ENCODE results near the gene XCL2. TPM values are rescaled to one million over a fixed set of nuclear protein-coding genes. Genes with fewer than 3 reads are reported as not detected.

The XCL2 gene
- total and polyA plus RNA-seq, 3 experiments from 2014 or later = 90.6 to 350 (median 316) TPM

GRCh38 chr1:168504064-168504837, 39.5 kb downstream of the XCL2 start:
- Histone ChIP-seq H3K4me3 (ENCODE audit: low read length) (no peak overlapping the region), H3K9me3 (ENCODE audit: low read length) (no peaks in the 10 kb centered on the region), H3K36me3 (ENCODE audit: insufficient read depth, low read length) (no peaks in the 10 kb centered on the region), H3K27ac (ENCODE audit: low read depth, low read length) (no peak overlapping the region), H3K27me3 (ENCODE audit: insufficient read depth, low read length, poor library complexity, severe bottlenecking) (no peaks in the 10 kb centered on the region), H3K4me1 (ENCODE audit: insufficient read depth, low read length) (peaks cover 21% of the 10 kb centered on the region)
- ChIA-PET CTCF (interaction anchor here (1.1 to 1.9 kb wide), 3 partner anchors 26 to 65 kb away, joined by 3 to 4 read pairs (median 3); no protein-coding TSS in a partner anchor), POLR2A (interaction anchor here (1.3 kb wide), 1 partner anchor 13 kb away, joined by 3 read pairs; no protein-coding TSS in a partner anchor)
- Mint-ChIP-seq H3K4me1 (peaks cover 48 to 81% (median 61%) of the 10 kb centered on the region in 3 donors), H3K36me3 (peaks cover 0 to 4% (median 0%) of the 10 kb centered on the region in 3 donors), H3K27ac (peak overlapping the region in 7 of 8 donors; percentile 17 to 77 (median 44)), H3K9me3 (no peaks in the 10 kb centered on the region), H3K27me3 (no peaks in the 10 kb centered on the region), H3K4me3 (peak overlapping the region in 3 of 7 donors; percentile 3 to 35 (median 24))
- no peak for DNase-seq

GRCh38 chr1:168499688-168500049, 44.1 kb downstream of the XCL2 start:
- peak overlapping the region in 1 of 7 donors; percentile 38 for H3K4me3 Mint-ChIP-seq
- H3K4me1 Mint-ChIP-seq = peaks cover 36 to 64% (median 46%) of the 10 kb centered on the region in 3 donors
- ChIA-PET POLR2A (no interaction called here), CTCF (interaction anchor here (1.3 kb wide), 1 partner anchor 157 kb away, joined by 3 read pairs; no protein-coding TSS in a partner anchor)
- no peaks in the 10 kb centered on the region for H3K36me3 ChIP-seq (ENCODE audit: insufficient read depth, low read length)
- peak overlapping the region in 2 of 8 donors; percentile 17 to 47 for H3K27ac Mint-ChIP-seq
- H3K27me3 Mint-ChIP-seq = no peaks in the 10 kb centered on the region
- H3K36me3 Mint-ChIP-seq = peaks cover 0 to 4% (median 0%) of the 10 kb centered on the region in 3 donors
- peaks cover 16% of the 10 kb centered on the region for H3K4me1 ChIP-seq (ENCODE audit: insufficient read depth, low read length)
- no peaks in the 10 kb centered on the region for H3K9me3 Mint-ChIP-seq
- no peaks in the 10 kb centered on the region for H3K27me3 ChIP-seq (ENCODE audit: insufficient read depth, low read length, poor library complexity, severe bottlenecking)
- no peak overlapping the region for H3K27ac ChIP-seq (ENCODE audit: low read depth, low read length)
- no peak overlapping the region for H3K4me3 ChIP-seq (ENCODE audit: low read length)
- DNase-seq = no peak
- no peaks in the 10 kb centered on the region for H3K9me3 ChIP-seq (ENCODE audit: low read length)

GRCh38 chr1:168498956-168499687, 44.7 kb downstream of the XCL2 start:
- Histone ChIP-seq H3K27me3 (ENCODE audit: insufficient read depth, low read length, poor library complexity, severe bottlenecking) (no peaks in the 10 kb centered on the region), H3K36me3 (ENCODE audit: insufficient read depth, low read length) (no peaks in the 10 kb centered on the region), H3K4me3 (ENCODE audit: low read length) (no peak overlapping the region), H3K9me3 (ENCODE audit: low read length) (no peaks in the 10 kb centered on the region), H3K27ac (ENCODE audit: low read depth, low read length) (no peak overlapping the region), H3K4me1 (ENCODE audit: insufficient read depth, low read length) (peaks cover 10% of the 10 kb centered on the region)
- Mint-ChIP-seq H3K4me3 (peak overlapping the region in 1 of 7 donors; percentile 3), H3K27me3 (no peaks in the 10 kb centered on the region), H3K27ac (peak overlapping the region in 2 of 8 donors; percentile 0 to 12), H3K4me1 (peaks cover 31 to 58% (median 40%) of the 10 kb centered on the region in 3 donors), H3K36me3 (peaks cover 0 to 4% (median 0%) of the 10 kb centered on the region in 3 donors), H3K9me3 (no peaks in the 10 kb centered on the region)
- no peak for DNase-seq
- CTCF ChIA-PET = no interaction called here
- POLR2A ChIA-PET = no interaction called here

- POLR2A ChIA-PET = no interaction called here
Measured at GRCh38 chr1:168498159-168498631, 45.6 kb downstream of the XCL2 start.

DNA sequence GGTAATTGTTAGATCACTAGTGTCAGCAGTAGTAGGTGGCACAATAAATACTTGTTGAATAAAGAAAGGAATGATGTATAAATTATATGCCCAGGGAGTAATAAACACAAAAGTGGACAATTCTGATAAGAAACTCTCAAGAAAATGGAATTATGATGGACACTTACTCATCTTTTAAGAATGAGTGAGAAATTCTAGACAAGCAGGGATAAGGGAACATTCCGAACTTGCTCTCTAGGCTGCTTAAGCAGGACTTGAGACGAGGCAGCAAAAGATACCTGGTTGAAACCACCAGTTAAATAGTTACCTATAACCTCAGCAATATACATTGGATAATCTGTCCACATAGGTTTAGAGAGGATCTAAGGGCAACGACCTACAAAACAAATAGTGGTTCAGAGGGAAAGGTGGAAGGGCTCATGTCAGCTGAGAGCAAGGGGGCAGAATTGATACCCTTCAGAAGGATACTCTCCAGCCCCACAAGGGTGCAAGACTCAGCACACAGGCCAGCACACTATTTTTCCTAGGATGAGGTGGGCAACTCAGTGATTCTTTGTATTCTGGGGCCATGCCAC, 46.3 kb downstream of the XCL2 start:
- Histone ChIP-seq H3K36me3 (ENCODE audit: insufficient read depth, low read length) (no peaks in the 10 kb centered on the region), H3K27me3 (ENCODE audit: insufficient read depth, low read length, poor library complexity, severe bottlenecking) (no peaks in the 10 kb centered on the region), H3K4me1 (ENCODE audit: insufficient read depth, low read length) (peaks cover 5% of the 10 kb centered on the region), H3K27ac (ENCODE audit: low read depth, low read length) (no peak overlapping the region), H3K9me3 (ENCODE audit: low read length) (no peaks in the 10 kb centered on the region), H3K4me3 (ENCODE audit: low read length) (no peak overlapping the region)
- no peak for DNase-seq
- Mint-ChIP-seq H3K36me3 (peaks cover 0 to 7% (median 2%) of the 10 kb centered on the region in 3 donors), H3K4me1 (peaks cover 22 to 46% (median 28%) of the 10 kb centered on the region in 3 donors), H3K4me3 (no peak overlapping the region), H3K27ac (no peak overlapping the region), H3K9me3 (no peaks in the 10 kb centered on the region), H3K27me3 (no peaks in the 10 kb centered on the region)
- ChIA-PET POLR2A (no interaction called here), CTCF (no interaction called here)

More at GRCh38 chr1:168498159-168498631, 45.6 kb downstream of the XCL2 start:
- Histone ChIP-seq H3K27ac (ENCODE audit: low read depth, low read length) (no peak overlapping the region), H3K9me3 (ENCODE audit: low read length) (no peaks in the 10 kb centered on the region), H3K4me3 (ENCODE audit: low read length) (no peak overlapping the region), H3K36me3 (ENCODE audit: insufficient read depth, low read length) (no peaks in the 10 kb centered on the region), H3K27me3 (ENCODE audit: insufficient read depth, low read length, poor library complexity, severe bottlenecking) (no peaks in the 10 kb centered on the region), H3K4me1 (ENCODE audit: insufficient read depth, low read length) (peaks cover 5% of the 10 kb centered on the region)
- Mint-ChIP-seq H3K4me1 (peaks cover 22 to 49% (median 31%) of the 10 kb centered on the region in 3 donors), H3K9me3 (no peaks in the 10 kb centered on the region), H3K36me3 (peaks cover 0 to 4% (median 0%) of the 10 kb centered on the region in 3 donors), H3K4me3 (no peak overlapping the region), H3K27me3 (no peaks in the 10 kb centered on the region), H3K27ac (peak overlapping the region in 1 of 8 donors; percentile 25)
- no peak for DNase-seq
- CTCF ChIA-PET = no interaction called here

DNA sequence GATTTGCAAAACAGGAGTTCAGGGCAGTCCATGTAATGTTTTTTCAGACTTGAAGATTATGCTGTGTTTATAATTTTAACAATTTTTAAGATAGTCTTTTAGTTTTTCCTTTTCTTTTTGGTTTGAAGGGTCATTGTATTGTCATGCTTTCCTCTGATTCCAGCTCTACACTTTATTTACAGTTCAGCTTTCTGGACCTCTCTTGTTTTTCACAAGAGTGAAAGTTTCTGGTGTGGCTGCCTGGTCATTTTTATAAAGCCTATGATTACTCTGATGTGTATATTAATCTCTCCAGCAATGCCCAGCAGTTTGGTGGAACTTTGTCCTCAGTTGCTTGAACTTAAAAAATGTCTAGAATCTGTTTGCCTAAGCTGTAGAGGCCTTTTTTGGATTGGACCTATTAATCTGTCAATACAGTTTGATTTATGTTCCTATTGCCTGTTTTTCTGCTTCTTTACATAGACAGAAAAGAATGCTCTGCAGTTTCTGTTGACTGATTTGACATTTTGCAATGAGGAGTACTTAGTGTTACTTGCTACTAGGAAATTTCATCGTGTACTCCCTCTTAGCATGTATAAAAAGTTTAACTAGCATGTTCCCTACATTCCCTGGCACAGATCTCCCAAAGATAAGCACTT, 52.2 kb downstream of the XCL2 start:
- H3K27me3 ChIP-seq (ENCODE audit: insufficient read depth, low read length, poor library complexity, severe bottlenecking) = no peaks in the 10 kb centered on the region
- no peaks in the 10 kb centered on the region for H3K9me3 Mint-ChIP-seq
- ChIA-PET POLR2A (no interaction called here), CTCF (interaction anchor here (1.4 kb wide), 1 partner anchor 149 kb away, joined by 3 read pairs; no protein-coding TSS in a partner anchor)
- H3K27ac Mint-ChIP-seq = peak overlapping the region in 1 of 8 donors; percentile 66
- no peaks in the 10 kb centered on the region for H3K36me3 ChIP-seq (ENCODE audit: insufficient read depth, low read length)
- H3K36me3 Mint-ChIP-seq = peaks cover 0 to 6% (median 2%) of the 10 kb centered on the region in 3 donors
- no peak overlapping the region for H3K4me3 Mint-ChIP-seq
- no peak for DNase-seq
- H3K4me1 Mint-ChIP-seq = peaks cover 19 to 25% (median 19%) of the 10 kb centered on the region in 3 donors
- H3K27me3 Mint-ChIP-seq = no peaks in the 10 kb centered on the region
- H3K27ac ChIP-seq (ENCODE audit: low read depth, low read length) = no peak overlapping the region
- H3K9me3 ChIP-seq (ENCODE audit: low read length) = no peaks in the 10 kb centered on the region
- H3K4me1 ChIP-seq (ENCODE audit: insufficient read depth, low read length) = no peaks in the 10 kb centered on the region
- H3K4me3 ChIP-seq (ENCODE audit: low read length) = no peak overlapping the region

Measured in CD8-positive, alpha-beta memory T cell (primary cell).